ENCODE data around the gene PALM.
"Not testable (repeated sequence)": the region's sequence is repeated elsewhere in the genome, so short reads cannot be mapped to it uniquely, and the experiment has no call there.

PALM gene

DNA sequence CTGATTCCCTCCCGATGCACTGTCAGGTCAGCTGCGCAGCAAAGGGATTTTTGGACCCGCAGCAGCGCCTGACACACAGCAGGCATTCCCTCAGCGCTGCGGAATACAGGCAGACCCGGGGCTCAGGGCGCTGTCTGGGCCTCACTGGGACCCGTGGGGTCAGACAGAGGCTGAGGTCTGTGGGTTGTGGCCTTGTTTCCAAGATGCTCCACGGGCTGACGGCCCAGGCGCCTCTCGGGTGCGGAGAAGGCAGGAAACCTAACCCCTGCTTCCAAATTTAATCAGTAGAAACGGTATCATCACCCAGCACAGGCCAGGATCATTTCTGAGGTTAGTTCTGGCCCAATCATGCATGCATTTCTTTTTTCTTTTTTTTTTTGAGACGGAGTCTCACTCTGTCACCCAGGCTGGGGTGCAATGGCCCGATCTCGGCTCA lies 45.0 kb upstream of the PALM start:
- H3K4me1 ChIP-seq (ENCODE audit: control extremely low read depth in 1 of 4, control insufficient read depth in 4 of 4, insufficient read depth in 4 of 4, low read length in 3 of 4) = peaks cover 0 to 55% (median 46%) of the 10 kb centered on the region in 4 experiments
- POLR2A ChIA-PET = interaction anchor here (0.8 to 1.5 kb wide), 2 partner anchors 14 to 36 kb away, joined by 3 to 4 read pairs; no protein-coding TSS in a partner anchor
- no peaks in the 10 kb centered on the region for H3K27me3 ChIP-seq (replicated peaks in 2 of 5; ENCODE audit: control insufficient read depth in 4 of 5, insufficient read depth in 5 of 5, low read length in 4 of 5)

DNA sequence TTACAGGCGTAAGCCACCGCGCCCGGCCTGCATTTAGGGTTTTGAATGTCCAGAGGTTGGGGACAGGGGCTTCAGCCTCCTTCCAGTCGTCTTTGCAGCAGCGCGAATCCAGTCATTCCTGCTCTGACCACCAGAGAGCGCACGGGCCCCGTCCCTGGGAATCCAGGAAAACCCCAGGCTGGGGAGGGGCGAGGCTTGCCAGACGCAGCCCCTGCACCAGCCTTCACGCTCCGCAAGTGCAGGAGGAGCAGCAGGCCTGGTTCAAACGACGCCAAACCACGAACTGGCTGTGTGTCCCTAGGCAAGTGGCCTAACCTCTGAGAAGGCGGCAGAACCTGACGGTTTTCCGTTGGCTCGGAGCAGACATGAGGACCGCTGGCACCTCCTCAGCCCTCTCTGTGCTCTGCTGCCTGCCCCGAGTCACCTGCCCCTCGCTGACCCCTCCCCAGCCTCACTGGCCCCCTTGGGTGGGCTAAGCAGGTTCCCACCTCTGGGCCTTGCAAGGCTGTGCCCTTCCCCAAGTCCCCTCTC lies 43.8 kb upstream of the PALM start:
- Histone ChIP-seq H3K27me3 (replicated peaks in 2 of 5; ENCODE audit: control insufficient read depth in 4 of 5, insufficient read depth in 5 of 5, low read length in 4 of 5) (no peaks in the 10 kb centered on the region), H3K4me1 (ENCODE audit: control extremely low read depth in 1 of 4, control insufficient read depth in 4 of 4, insufficient read depth in 4 of 4, low read length in 3 of 4) (peaks cover 0 to 50% (median 46%) of the 10 kb centered on the region in 4 experiments), H3K9me3 (ENCODE audit: control extremely low read depth in 1 of 5, control insufficient read depth in 4 of 5, insufficient read depth in 2 of 5, low read depth in 1 of 5, low read length in 4 of 5) (peaks cover 0 to 8% (median 0%) of the 10 kb centered on the region in 5 experiments), H3K27ac (ENCODE audit: insufficient read depth in 1 of 2, low read depth in 1 of 2, low read length in 2 of 2, poor library complexity in 1 of 2, severe bottlenecking in 2 of 2) (no peak overlapping the region), H3K36me3 (ENCODE audit: control insufficient read depth in 4 of 4, insufficient read depth in 4 of 4, low read length in 3 of 4) (peaks cover 0 to 10% (median 0%) of the 10 kb centered on the region in 4 experiments), H3K4me3 (ENCODE audit: control insufficient read depth in 1 of 7, extremely low read depth in 1 of 7, insufficient read depth in 4 of 7, low read depth in 2 of 7, low read length in 6 of 7) (peak overlapping the region in 1 of 7 experiments; percentile 16)
- WGBS (ENCODE audit: insufficient coverage) = 3% methylated on average over 20 of the region's 24 CpGs
- peak; percentile 85 to 91 (median 88) for DNase-seq
- ChIA-PET POLR2A (no interaction called here), CTCF (interaction anchor here (0.6 to 1.0 kb wide), 3 partner anchors 10 to 199 kb away, joined by 3 to 4 read pairs (median 3); no protein-coding TSS in a partner anchor)

More for the DNA sequence above, 45.0 kb upstream of the PALM start:
- CTCF ChIA-PET = interaction anchor here (1.0 to 1.5 kb wide), 3 partner anchors 9 to 70 kb away, joined by 3 to 4 read pairs (median 3); no protein-coding TSS in a partner anchor
- Histone ChIP-seq H3K4me3 (ENCODE audit: control insufficient read depth in 1 of 7, extremely low read depth in 1 of 7, insufficient read depth in 4 of 7, low read depth in 2 of 7, low read length in 6 of 7) (peak overlapping the region in 6 of 7 experiments; percentile 48 to 89 (median 67)), H3K9me3 (ENCODE audit: control extremely low read depth in 1 of 5, control insufficient read depth in 4 of 5, insufficient read depth in 2 of 5, low read depth in 1 of 5, low read length in 4 of 5) (peaks cover 0 to 8% (median 0%) of the 10 kb centered on the region in 5 experiments), H3K36me3 (ENCODE audit: control insufficient read depth in 4 of 4, insufficient read depth in 4 of 4, low read length in 3 of 4) (peaks cover 0 to 14% (median 0%) of the 10 kb centered on the region in 4 experiments), H3K27ac (ENCODE audit: insufficient read depth in 1 of 2, low read depth in 1 of 2, low read length in 2 of 2, poor library complexity in 1 of 2, severe bottlenecking in 2 of 2) (peak overlapping the region in 1 of 2 experiments; percentile 76)
- no peak for DNase-seq
- WGBS (ENCODE audit: insufficient coverage) = 64% methylated on average over 16 of the region's 18 CpGs

DNA sequence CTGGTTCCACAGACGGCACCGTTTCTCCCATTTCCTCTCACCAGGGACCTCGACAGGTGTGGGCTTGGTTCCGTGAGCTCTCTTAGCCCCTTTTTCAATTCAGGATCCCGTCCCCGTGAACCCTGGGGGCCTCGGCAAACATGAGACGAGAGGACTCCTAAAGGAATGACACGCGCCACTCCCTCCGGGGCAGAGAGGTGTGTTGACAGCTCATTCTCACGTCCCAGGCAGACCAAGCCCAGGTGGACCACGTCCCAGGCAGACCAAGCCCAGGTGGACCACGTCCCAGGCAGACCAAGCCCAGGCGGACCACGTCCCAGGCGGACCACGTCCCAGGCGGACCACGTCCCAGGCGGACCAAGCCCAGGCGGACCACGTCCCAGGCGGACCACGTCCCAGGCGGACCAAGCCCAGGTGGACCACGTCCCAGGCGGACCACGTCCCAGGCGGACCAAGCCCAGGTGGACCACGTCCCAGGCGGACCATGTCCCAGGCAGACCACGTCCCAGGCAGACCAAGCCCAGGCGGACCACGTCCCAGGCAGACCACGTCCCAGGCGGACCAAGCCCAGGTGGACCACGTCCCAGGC lies 41.7 kb upstream of the PALM start:
- H3K27me3 ChIP-seq (replicated peaks in 2 of 5; ENCODE audit: control insufficient read depth in 4 of 5, insufficient read depth in 5 of 5, low read length in 4 of 5); H3K36me3 ChIP-seq (ENCODE audit: control insufficient read depth in 4 of 4, insufficient read depth in 4 of 4, low read length in 3 of 4); H3K27ac ChIP-seq (ENCODE audit: insufficient read depth in 1 of 2, low read depth in 1 of 2, low read length in 2 of 2, poor library complexity in 1 of 2, severe bottlenecking in 2 of 2); POLR2A ChIA-PET; H3K9me3 ChIP-seq (ENCODE audit: control extremely low read depth in 1 of 5, control insufficient read depth in 4 of 5, insufficient read depth in 2 of 5, low read depth in 1 of 5, low read length in 4 of 5); DNase-seq; H3K4me3 ChIP-seq (ENCODE audit: control insufficient read depth in 1 of 7, extremely low read depth in 1 of 7, insufficient read depth in 4 of 7, low read depth in 2 of 7, low read length in 6 of 7): not testable (repeated sequence)
- CTCF ChIA-PET = interaction anchor here (0.6 to 1.2 kb wide), 5 partner anchors 8 to 1891 kb away, joined by 3 read pairs; no protein-coding TSS in a partner anchor
- peaks cover 0 to 36% (median 28%) of the 10 kb centered on the region in 4 experiments for H3K4me1 ChIP-seq (ENCODE audit: control extremely low read depth in 1 of 4, control insufficient read depth in 4 of 4, insufficient read depth in 4 of 4, low read length in 3 of 4)
- 83% methylated on average over 23 of the region's 38 CpGs for WGBS (ENCODE audit: insufficient coverage)

GRCh38 chr19:668675-669434 lies 39.9 kb upstream of the PALM start:
- DNase-seq = peak; percentile 93 to 98 (median 97)
- 0% methylated on average over 3 of the region's 12 CpGs for WGBS (ENCODE audit: insufficient coverage)
- H3K27ac ChIP-seq (ENCODE audit: insufficient read depth in 1 of 2, low read depth in 1 of 2, low read length in 2 of 2, poor library complexity in 1 of 2, severe bottlenecking in 2 of 2); H3K36me3 ChIP-seq (ENCODE audit: control insufficient read depth in 4 of 4, insufficient read depth in 4 of 4, low read length in 3 of 4); H3K9me3 ChIP-seq (ENCODE audit: control extremely low read depth in 1 of 5, control insufficient read depth in 4 of 5, insufficient read depth in 2 of 5, low read depth in 1 of 5, low read length in 4 of 5); H3K27me3 ChIP-seq (replicated peaks in 2 of 5; ENCODE audit: control insufficient read depth in 4 of 5, insufficient read depth in 5 of 5, low read length in 4 of 5): not testable (repeated sequence)
- Histone ChIP-seq H3K4me1 (ENCODE audit: control extremely low read depth in 1 of 4, control insufficient read depth in 4 of 4, insufficient read depth in 4 of 4, low read length in 3 of 4) (peaks cover 0 to 29% (median 19%) of the 10 kb centered on the region in 4 experiments), H3K4me3 (ENCODE audit: control insufficient read depth in 1 of 7, extremely low read depth in 1 of 7, insufficient read depth in 4 of 7, low read depth in 2 of 7, low read length in 6 of 7) (peak overlapping the region in 1 of 7 experiments; percentile 22)
- ChIA-PET CTCF (interaction anchor here (0.6 to 3.3 kb wide), 14 partner anchors 8 to 241 kb away, joined by 3 to 16 read pairs (median 4); no protein-coding TSS in a partner anchor), POLR2A (interaction anchor here (0.7 to 2.9 kb wide), 2 partner anchors 12 to 34 kb away, joined by 3 to 20 read pairs; no protein-coding TSS in a partner anchor)

- 73% methylated on average over 9 of the region's 9 CpGs for WGBS (ENCODE audit: insufficient coverage)
- ChIA-PET CTCF (interaction anchor here (0.6 to 3.3 kb wide), 7 partner anchors 9 to 119 kb away, joined by 3 to 16 read pairs (median 6); no protein-coding TSS in a partner anchor), POLR2A (interaction anchor here (2.9 kb wide), 1 partner anchor 10 kb away, joined by 20 read pairs; no protein-coding TSS in a partner anchor)
- H3K9me3 ChIP-seq (ENCODE audit: control extremely low read depth in 1 of 5, control insufficient read depth in 4 of 5, insufficient read depth in 2 of 5, low read depth in 1 of 5, low read length in 4 of 5) = peaks cover 0 to 8% (median 0%) of the 10 kb centered on the region in 5 experiments
- H3K27ac ChIP-seq (ENCODE audit: insufficient read depth in 1 of 2, low read depth in 1 of 2, low read length in 2 of 2, poor library complexity in 1 of 2, severe bottlenecking in 2 of 2) = no peak overlapping the region
- H3K27me3 ChIP-seq (replicated peaks in 2 of 5; ENCODE audit: control insufficient read depth in 4 of 5, insufficient read depth in 5 of 5, low read length in 4 of 5) = peaks cover 0 to 12% (median 5%) of the 10 kb centered on the region in 5 experiments
- peaks cover 0 to 18% (median 14%) of the 10 kb centered on the region in 4 experiments for H3K4me1 ChIP-seq (ENCODE audit: control extremely low read depth in 1 of 4, control insufficient read depth in 4 of 4, insufficient read depth in 4 of 4, low read length in 3 of 4)
- DNase-seq = peak in 2 of 3 donors; percentile 67 to 69
- H3K36me3 ChIP-seq (ENCODE audit: control insufficient read depth in 4 of 4, insufficient read depth in 4 of 4, low read length in 3 of 4) = no peaks in the 10 kb centered on the region
- no peak overlapping the region for H3K4me3 ChIP-seq (ENCODE audit: control insufficient read depth in 1 of 7, extremely low read depth in 1 of 7, insufficient read depth in 4 of 7, low read depth in 2 of 7, low read length in 6 of 7)
Observed at GRCh38 chr19:670609-671075, 38.1 kb upstream of the PALM start.

GRCh38 chr19:674282-675151 lies 34.2 kb upstream of the PALM start:
- ChIA-PET CTCF (interaction anchor here (0.6 to 1.3 kb wide), 3 partner anchors 8 to 13 kb away, joined by 3 to 5 read pairs (median 3); no protein-coding TSS in a partner anchor), POLR2A (no interaction called here)
- Histone ChIP-seq H3K36me3 (ENCODE audit: control insufficient read depth in 4 of 4, insufficient read depth in 4 of 4, low read length in 3 of 4) (no peaks in the 10 kb centered on the region), H3K27me3 (replicated peaks in 2 of 5; ENCODE audit: control insufficient read depth in 4 of 5, insufficient read depth in 5 of 5, low read length in 4 of 5) (peaks cover 0 to 33% (median 10%) of the 10 kb centered on the region in 5 experiments), H3K9me3 (ENCODE audit: control extremely low read depth in 1 of 5, control insufficient read depth in 4 of 5, insufficient read depth in 2 of 5, low read depth in 1 of 5, low read length in 4 of 5) (no peaks in the 10 kb centered on the region), H3K4me1 (ENCODE audit: control extremely low read depth in 1 of 4, control insufficient read depth in 4 of 4, insufficient read depth in 4 of 4, low read length in 3 of 4) (peaks cover 0 to 32% (median 20%) of the 10 kb centered on the region in 4 experiments), H3K4me3 (ENCODE audit: control insufficient read depth in 1 of 7, extremely low read depth in 1 of 7, insufficient read depth in 4 of 7, low read depth in 2 of 7, low read length in 6 of 7) (no peak overlapping the region), H3K27ac (ENCODE audit: insufficient read depth in 1 of 2, low read depth in 1 of 2, low read length in 2 of 2, poor library complexity in 1 of 2, severe bottlenecking in 2 of 2) (no peak overlapping the region)
- 92% methylated on average over 23 of the region's 38 CpGs for WGBS (ENCODE audit: insufficient coverage)
- DNase-seq = no peak
